ENCODE results near the gene CDON. TPM values are rescaled to one million over a fixed set of nuclear protein-coding genes. Genes with fewer than 3 reads are reported as not detected.

CDON gene
- total RNA-seq, 1 donor from 2014 or later: 157 TPM

DNA sequence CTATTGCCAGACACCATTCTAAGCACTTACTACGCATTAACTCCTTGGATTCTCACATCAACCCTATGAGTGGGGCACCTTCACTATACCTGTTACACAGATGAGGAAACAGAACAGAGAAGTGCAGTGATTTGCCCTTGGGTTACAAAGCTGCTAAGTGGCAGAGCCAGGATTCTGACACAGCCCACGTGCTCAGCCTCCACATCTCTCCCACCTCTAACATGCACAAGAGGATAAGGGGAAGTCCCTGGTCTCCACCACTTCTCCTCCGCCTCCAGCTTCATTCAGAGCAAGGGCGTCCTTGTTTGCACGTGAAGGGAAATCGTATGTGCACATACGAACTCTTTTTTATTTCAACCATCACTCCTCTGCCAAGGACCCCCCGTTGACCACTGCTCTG lies 53.7 kb downstream of the CDON start:
- DNase-seq (ENCODE audit: extremely low spot score, unreplicated experiment): no peak
- TF ChIP-seq, protein P1, sequence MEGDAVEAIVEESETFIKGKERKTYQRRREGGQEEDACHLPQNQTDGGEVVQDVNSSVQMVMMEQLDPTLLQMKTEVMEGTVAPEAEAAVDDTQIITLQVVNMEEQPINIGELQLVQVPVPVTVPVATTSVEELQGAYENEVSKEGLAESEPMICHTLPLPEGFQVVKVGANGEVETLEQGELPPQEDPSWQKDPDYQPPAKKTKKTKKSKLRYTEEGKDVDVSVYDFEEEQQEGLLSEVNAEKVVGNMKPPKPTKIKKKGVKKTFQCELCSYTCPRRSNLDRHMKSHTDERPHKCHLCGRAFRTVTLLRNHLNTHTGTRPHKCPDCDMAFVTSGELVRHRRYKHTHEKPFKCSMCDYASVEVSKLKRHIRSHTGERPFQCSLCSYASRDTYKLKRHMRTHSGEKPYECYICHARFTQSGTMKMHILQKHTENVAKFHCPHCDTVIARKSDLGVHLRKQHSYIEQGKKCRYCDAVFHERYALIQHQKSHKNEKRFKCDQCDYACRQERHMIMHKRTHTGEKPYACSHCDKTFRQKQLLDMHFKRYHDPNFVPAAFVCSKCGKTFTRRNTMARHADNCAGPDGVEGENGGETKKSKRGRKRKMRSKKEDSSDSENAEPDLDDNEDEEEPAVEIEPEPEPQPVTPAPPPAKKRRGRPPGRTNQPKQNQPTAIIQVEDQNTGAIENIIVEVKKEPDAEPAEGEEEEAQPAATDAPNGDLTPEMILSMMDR (conservative IDR thresholded peaks at IDR 0.05): no peak
- H3K27me3 Mint-ChIP-seq: no peaks in the 10 kb centered on the region
- H3K27ac Mint-ChIP-seq: no peak overlapping the region
- no peak overlapping the region for H3K4me3 Mint-ChIP-seq
- H3K9me3 Mint-ChIP-seq: no peaks in the 10 kb centered on the region
- H3K4me1 Mint-ChIP-seq (ENCODE audit: unreplicated experiment): peaks cover 7% of the 10 kb centered on the region
- peaks cover 17% of the 10 kb centered on the region for H3K36me3 Mint-ChIP-seq

DNA sequence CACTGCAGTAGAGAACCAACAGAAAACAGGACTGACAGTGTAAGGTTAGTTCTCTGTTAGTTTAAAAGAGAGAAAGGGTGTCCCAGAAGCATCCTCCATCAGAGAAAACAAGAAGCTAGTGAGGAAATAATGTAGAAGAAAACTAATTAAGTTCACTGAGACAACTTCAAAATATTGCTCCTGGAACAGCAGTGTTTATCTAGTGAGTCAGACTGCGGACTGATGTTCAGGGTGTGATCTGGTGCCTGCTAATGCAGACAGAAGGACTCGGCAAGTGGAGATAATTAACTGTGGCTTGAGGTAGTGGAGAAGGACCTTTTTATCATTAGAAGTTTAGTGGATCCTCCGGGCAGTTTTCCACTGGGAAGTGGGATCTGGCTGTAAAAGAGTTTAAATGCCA lies 55.4 kb downstream of the CDON start:
- no peak for DNase-seq (ENCODE audit: extremely low spot score, unreplicated experiment)
- Mint-ChIP-seq H3K4me3 (no peak overlapping the region), H3K27me3 (no peaks in the 10 kb centered on the region), H3K27ac (no peak overlapping the region), H3K36me3 (peaks cover 25% of the 10 kb centered on the region), H3K4me1 (ENCODE audit: unreplicated experiment) (peaks cover 7% of the 10 kb centered on the region), H3K9me3 (no peaks in the 10 kb centered on the region)
- TF ChIP-seq, protein P1 (conservative IDR thresholded peaks at IDR 0.05): no peak

DNA sequence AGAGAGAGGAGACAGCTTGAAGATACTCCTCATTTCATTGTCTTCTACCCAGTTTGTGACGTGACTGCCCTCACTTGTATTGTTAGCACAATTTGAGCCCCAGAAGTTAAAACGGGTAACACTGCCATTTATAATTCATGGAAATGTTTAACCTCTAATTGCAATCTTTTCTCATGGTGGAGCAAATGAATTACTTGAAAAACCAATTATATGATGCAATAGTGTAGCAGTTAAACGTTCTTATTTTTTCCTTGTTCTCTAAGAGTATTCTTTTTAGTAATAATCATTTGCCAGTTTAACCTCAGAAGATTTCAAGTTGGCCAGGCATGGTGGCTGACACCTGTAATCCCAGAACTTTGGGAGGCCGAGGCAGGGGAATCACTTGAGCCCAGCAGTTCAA lies 56.6 kb downstream of the CDON start:
- H3K27ac Mint-ChIP-seq: no peak overlapping the region
- no peaks in the 10 kb centered on the region for H3K9me3 Mint-ChIP-seq
- no peaks in the 10 kb centered on the region for H3K4me1 Mint-ChIP-seq (ENCODE audit: unreplicated experiment)
- TF ChIP-seq, protein P1 (conservative IDR thresholded peaks at IDR 0.05): no peak
- DNase-seq (ENCODE audit: extremely low spot score, unreplicated experiment): no peak
- no peak overlapping the region for H3K4me3 Mint-ChIP-seq
- H3K36me3 Mint-ChIP-seq: peaks cover 26% of the 10 kb centered on the region
- no peaks in the 10 kb centered on the region for H3K27me3 Mint-ChIP-seq

DNA sequence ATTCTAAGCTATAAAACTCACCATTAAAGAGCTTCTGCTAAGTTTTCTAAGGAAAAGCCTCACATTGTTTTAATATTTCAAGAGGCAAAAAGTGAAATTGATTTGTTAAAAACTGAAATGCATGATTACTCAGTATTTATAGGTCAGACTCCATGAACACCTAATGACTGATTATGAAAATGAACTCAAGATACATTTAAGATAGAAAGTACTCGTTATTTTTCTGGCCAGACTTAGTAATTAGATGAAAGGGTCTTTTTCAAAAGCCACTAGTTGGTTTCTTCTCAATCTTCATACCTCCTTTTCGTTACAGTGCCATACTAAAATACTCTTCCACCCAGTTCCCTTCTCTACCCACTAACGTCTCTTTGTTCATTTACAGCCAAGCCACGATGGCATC lies 60.5 kb downstream of the CDON start:
- no peaks in the 10 kb centered on the region for H3K27me3 Mint-ChIP-seq
- TF ChIP-seq, protein P1 (conservative IDR thresholded peaks at IDR 0.05): no peak
- peaks cover 35% of the 10 kb centered on the region for H3K36me3 Mint-ChIP-seq
- H3K4me1 Mint-ChIP-seq (ENCODE audit: unreplicated experiment): no peaks in the 10 kb centered on the region
- no peak for DNase-seq (ENCODE audit: extremely low spot score, unreplicated experiment)
- no peak overlapping the region for H3K27ac Mint-ChIP-seq
- H3K4me3 Mint-ChIP-seq: no peak overlapping the region
- no peaks in the 10 kb centered on the region for H3K9me3 Mint-ChIP-seq

DNA sequence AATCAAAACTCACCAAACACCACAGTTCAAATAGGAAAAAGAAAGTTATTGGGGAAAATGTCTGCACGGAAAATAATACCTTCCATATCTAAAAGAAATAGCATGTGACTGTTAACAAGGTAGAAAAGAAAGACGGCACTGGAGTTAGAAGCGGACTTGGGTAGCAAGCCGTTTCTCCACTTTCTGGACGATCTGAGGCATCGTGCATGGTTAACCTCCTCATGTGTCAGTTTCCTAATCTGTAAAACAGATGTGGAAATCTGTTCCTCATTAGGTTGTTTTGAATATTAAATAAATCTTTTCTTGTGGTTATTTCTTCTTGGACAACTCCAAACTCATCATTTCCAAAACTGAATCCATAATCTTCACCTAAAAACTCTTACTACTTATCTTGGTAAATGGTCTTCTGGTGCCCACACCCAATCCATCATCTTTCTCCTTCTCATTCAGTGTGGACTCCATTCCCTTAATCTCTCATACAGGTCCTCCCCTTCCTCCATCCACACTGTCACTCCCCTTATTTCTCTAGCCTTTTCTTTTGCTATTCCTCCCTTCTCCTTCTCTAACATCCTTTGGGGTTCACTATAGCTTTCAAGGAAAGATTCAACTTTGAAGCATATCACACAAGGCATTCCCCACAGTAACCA lies 63.3 kb downstream of the CDON start:
- no peaks in the 10 kb centered on the region for H3K9me3 Mint-ChIP-seq
- peaks cover 37% of the 10 kb centered on the region for H3K36me3 Mint-ChIP-seq
- no peak for DNase-seq (ENCODE audit: extremely low spot score, unreplicated experiment)
- H3K27ac Mint-ChIP-seq: peak overlapping the region; percentile 14
- TF ChIP-seq, protein P1 (conservative IDR thresholded peaks at IDR 0.05): no peak
- H3K4me1 Mint-ChIP-seq (ENCODE audit: unreplicated experiment): peaks cover 3% of the 10 kb centered on the region
- no peaks in the 10 kb centered on the region for H3K27me3 Mint-ChIP-seq
- H3K4me3 Mint-ChIP-seq: no peak overlapping the region
